PFSK-1 (cell line): ENCODE results near the gene KDM4F.

Experiments used
- FOXP2 ChIP-seq: optimal IDR thresholded peaks from 2 replicates; pipeline ENCODE3; 2011; ENCODE audit warnings: borderline replicate concordance, control low read depth, inconsistent platforms; ENCODE audit not compliant: insufficient read depth; ENCODE audit errors: extremely low read length, extremely low read depth
- POLR2AphosphoS5 ChIP-seq: IDR thresholded peaks from 2 replicates; pipeline ENCODE4 v1.6.1; 2012; ENCODE audit warnings: low read depth, mild to moderate bottlenecking, control low read depth, low read length, moderate library complexity
- SIN3A ChIP-seq: IDR thresholded peaks from 2 replicates; pipeline ENCODE4 v1.6.1; 2012; ENCODE audit warnings: mild to moderate bottlenecking, low read length, moderate library complexity, borderline replicate concordance; ENCODE audit not compliant: insufficient read depth
- TAF1 ChIP-seq: IDR thresholded peaks from 2 replicates; pipeline ENCODE4 v1.6.1; 2012; ENCODE audit warnings: low read length, control low read depth, borderline replicate concordance; ENCODE audit not compliant: insufficient read depth
- TF ChIP-seq, protein P1 (sequence below), 2 experiments: IDR thresholded peaks; 2 replicates each; pipeline versions ENCODE4 v1.6.1 to v1.8.0; 2011 to 2012; ENCODE audit warnings: low read depth in 2 of 2, low read length in 2 of 2, control low read depth in 1 of 2, inconsistent platforms in 1 of 2, mild to moderate bottlenecking in 1 of 2, moderate library complexity in 1 of 2; ENCODE audit not compliant: insufficient read depth in 1 of 2

The KDM4F gene

DNA sequence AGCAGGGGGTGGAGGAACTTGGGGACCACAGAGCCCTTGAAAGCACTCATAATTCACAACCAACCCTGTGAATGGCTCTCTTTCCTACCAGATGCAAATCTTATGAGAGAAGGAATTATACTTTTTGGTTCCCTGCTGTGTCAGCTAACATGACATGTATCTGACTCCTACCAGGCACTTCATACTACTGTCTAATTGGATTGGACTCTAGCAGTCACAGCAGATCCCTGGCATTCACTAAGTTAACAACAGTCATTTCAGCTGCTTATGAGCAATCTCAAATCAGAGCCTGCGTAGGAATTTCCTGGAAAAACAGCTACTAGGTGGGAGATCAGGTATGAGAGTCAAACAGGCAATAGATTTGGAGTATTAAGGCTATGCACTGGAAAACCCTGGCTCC is 29.3 kb downstream of the KDM4F start:
- TF ChIP-seq TAF1 = no peak
- TF ChIP-seq, protein P1, sequence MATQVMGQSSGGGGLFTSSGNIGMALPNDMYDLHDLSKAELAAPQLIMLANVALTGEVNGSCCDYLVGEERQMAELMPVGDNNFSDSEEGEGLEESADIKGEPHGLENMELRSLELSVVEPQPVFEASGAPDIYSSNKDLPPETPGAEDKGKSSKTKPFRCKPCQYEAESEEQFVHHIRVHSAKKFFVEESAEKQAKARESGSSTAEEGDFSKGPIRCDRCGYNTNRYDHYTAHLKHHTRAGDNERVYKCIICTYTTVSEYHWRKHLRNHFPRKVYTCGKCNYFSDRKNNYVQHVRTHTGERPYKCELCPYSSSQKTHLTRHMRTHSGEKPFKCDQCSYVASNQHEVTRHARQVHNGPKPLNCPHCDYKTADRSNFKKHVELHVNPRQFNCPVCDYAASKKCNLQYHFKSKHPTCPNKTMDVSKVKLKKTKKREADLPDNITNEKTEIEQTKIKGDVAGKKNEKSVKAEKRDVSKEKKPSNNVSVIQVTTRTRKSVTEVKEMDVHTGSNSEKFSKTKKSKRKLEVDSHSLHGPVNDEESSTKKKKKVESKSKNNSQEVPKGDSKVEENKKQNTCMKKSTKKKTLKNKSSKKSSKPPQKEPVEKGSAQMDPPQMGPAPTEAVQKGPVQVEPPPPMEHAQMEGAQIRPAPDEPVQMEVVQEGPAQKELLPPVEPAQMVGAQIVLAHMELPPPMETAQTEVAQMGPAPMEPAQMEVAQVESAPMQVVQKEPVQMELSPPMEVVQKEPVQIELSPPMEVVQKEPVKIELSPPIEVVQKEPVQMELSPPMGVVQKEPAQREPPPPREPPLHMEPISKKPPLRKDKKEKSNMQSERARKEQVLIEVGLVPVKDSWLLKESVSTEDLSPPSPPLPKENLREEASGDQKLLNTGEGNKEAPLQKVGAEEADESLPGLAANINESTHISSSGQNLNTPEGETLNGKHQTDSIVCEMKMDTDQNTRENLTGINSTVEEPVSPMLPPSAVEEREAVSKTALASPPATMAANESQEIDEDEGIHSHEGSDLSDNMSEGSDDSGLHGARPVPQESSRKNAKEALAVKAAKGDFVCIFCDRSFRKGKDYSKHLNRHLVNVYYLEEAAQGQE (IDR thresholded peaks at IDR 0.05; ENCODE audit: insufficient read depth in 1 of 2, low read depth in 2 of 2, low read length in 2 of 2) = no peak

DNA sequence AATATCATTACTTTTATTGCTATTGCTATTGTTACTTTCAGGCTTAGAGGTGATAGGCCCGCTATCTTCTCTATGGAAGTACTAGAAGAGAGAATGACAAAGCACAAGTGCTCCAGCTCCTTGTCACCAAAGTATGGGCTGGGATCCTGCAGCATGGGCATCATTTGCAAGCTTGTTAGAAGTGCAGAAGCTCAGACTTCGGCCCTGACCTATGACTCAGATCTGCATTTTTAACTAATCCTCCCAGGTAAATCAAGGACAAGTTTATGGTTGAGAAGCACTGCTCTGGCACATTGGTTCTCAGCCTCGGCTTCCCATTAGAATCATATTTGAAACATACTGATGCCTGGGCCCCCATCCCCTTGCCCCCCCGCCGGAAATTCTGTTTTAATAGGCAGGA is 31.8 kb downstream of the KDM4F start:
- TF ChIP-seq TAF1 = no peak
- TF ChIP-seq, protein P1 (IDR thresholded peaks at IDR 0.05; ENCODE audit: insufficient read depth in 1 of 2, low read depth in 2 of 2, low read length in 2 of 2) = no peak
- no peak for TF ChIP-seq FOXP2
- TF ChIP-seq SIN3A = no peak
- TF ChIP-seq POLR2AphosphoS5 = no peak

DNA sequence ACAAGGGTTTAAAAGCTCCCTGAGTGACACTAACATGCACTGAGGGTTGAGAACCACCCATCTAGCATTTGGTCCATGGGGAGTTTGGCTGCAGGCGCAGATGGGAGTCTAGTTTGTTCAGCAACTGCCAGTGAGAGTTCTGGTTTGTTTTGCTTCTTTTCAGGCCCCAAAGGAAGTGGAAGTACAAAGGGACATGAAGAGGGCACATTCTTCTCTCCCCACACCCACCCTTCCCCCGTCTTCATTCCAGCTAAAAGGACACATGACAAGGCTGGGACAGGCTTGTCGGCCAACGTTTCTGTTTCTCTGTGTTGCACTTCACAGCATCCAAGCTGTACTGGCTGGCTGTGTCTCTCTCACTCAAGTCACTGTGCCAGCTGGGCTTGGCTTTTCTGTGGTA is 32.2 kb downstream of the KDM4F start:
- no peak for TF ChIP-seq POLR2AphosphoS5
- no peak for TF ChIP-seq FOXP2
- TF ChIP-seq SIN3A = no peak
- TF ChIP-seq, protein P1 (IDR thresholded peaks at IDR 0.05; ENCODE audit: insufficient read depth in 1 of 2, low read depth in 2 of 2, low read length in 2 of 2) = no peak
- no peak for TF ChIP-seq TAF1

DNA sequence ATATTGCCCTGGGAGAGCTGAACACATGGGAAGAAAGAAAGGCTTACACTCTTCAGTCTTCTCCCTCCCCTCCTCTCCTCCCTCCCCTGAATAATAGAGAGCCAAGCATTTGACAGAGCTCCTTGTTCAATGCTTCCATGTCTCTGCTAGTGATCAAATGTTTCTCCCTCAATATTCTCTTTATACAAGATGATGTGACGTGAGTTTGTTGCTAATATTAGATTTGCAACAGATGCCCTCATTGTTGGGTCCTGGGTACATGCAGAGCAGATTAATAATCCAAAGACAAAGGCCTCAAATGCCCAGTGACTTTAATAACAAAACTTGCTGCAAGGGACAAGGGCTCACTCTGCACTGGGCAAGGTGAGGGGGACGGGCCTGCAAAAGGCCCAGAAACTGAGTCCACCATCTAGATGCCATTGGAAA is 33.4 kb downstream of the KDM4F start:
- TF ChIP-seq, protein P1 (IDR thresholded peaks at IDR 0.05; ENCODE audit: insufficient read depth in 1 of 2, low read depth in 2 of 2, low read length in 2 of 2) = no peak
- TF ChIP-seq FOXP2 (no peak), SIN3A (no peak), POLR2AphosphoS5 (no peak), TAF1 (no peak)

DNA sequence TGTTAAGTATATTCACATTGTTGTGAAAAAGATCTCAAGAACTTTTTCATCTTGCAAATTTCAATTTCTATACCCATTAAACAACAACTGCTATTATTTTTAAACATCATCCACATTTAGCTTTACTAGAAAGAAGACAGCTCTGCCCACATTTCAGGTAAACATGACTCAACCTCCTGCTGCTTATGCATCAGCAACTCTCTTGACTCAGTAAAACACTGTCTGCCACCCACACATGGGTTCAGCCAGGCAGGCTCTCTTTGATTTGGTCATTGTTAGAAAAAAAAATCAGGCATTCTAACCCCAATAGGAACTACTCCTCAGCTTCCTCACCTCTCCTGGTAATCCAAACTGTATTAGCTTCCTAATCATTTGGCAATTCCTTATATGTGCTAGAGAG is 35.3 kb downstream of the KDM4F start:
- no peak for TF ChIP-seq POLR2AphosphoS5

DNA sequence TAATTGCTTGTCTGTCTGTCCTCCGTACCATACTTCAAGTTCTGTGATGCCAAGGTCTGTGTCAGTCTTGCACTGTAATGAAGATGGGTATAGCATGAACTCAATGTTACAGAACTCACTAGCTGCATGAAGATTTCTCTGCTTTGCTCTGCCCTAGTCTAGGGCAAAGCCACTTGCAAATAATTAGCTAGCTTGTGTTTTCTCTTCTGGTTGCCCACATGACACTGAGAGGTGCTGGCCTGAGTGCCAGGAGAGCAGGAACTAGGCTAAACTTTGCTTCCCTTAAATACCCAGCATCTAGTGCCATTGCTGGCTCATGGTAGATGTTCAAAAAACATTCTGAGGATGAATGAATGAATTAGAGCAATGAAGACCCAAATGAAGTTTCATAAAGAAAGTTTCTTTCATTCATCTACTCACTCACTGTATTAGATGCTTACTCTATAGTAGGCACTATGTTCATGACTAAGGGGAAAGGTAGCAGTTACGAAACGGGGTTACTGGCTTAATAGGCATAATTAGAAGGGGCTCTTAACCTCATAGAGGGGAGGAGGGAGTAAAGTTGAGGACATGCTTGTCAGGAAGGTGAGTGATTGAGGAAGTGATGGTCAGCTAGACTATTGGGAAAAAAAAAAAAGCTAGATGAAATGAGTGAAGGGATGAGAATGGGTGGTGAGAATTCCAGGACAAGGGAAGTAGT is 36.0 kb downstream of the KDM4F start:
- TF ChIP-seq, protein P1 (IDR thresholded peaks at IDR 0.05; ENCODE audit: insufficient read depth in 1 of 2, low read depth in 2 of 2, low read length in 2 of 2) = no peak
- TF ChIP-seq SIN3A (no peak), POLR2AphosphoS5 (no peak), FOXP2 (no peak), TAF1 (no peak)
